ENCODE data around the gene SLC13A5. TPM values are rescaled to one million over a fixed set of nuclear protein-coding genes. Genes with fewer than 3 reads are reported as not detected.

The SLC13A5 gene
- total and polyA plus RNA-seq, 9 of the 15 experiments (the other 6 are each of a cell fraction or from before 2014, with no cell fraction given): 0.04 TPM; not detected in 8

- no peak for ATAC-seq
- Histone ChIP-seq H3K4me1 (replicated peaks in 1 of 2; ENCODE audit: control insufficient read depth in 2 of 2, insufficient read depth in 2 of 2, low read length in 2 of 2) (peaks cover 0 to 14% of the 10 kb centered on the region in 2 experiments; a peak in 2 of 5 replicates), H3K9ac (ENCODE audit: insufficient read depth in 1 of 2, low read depth in 2 of 2, low read length in 2 of 2) (no peak overlapping the region), H3K79me2 (ENCODE audit: control insufficient read depth, insufficient read depth, low read length) (no peaks in the 10 kb centered on the region), H3K9me3 (replicated peaks; ENCODE audit: control insufficient read depth, insufficient read depth, low read depth, low read length) (no peaks in the 10 kb centered on the region), H3K9me1 (ENCODE audit: control insufficient read depth, insufficient read depth, low read length) (no peaks in the 10 kb centered on the region), H4K20me1 (replicated peaks; ENCODE audit: control insufficient read depth, insufficient read depth, low read length) (no peaks in the 10 kb centered on the region), H3K4me3 (no peak overlapping the region), H3K36me3 (ENCODE audit: control insufficient read depth, insufficient read depth, low read length) (no peaks in the 10 kb centered on the region), H3K27ac (ENCODE audit: extremely low read depth, low read depth, low read length) (no peak overlapping the region), H3K4me2 (ENCODE audit: insufficient read depth, low read length) (no peak overlapping the region), H2AFZ (ENCODE audit: low read depth, low read length) (no peak overlapping the region), H3K27me3 (ENCODE audit: control insufficient read depth in 2 of 2, insufficient read depth in 2 of 2, low read length in 2 of 2) (peaks cover 0 to 13% of the 10 kb centered on the region in 2 experiments; a peak in 2 of 5 replicates)
- POLR2A ChIA-PET: interaction anchor here (0.8 kb wide), 1 partner anchor 14 kb away, joined by 3 read pairs; no protein-coding TSS in a partner anchor
- CTCF ChIA-PET (ENCODE audit: low intra/inter-chr PET ratio): no interaction called here
- in situ Hi-C loops (cut with MboI): no loop called here
- DNase-seq (ENCODE audit: extremely low read depth in 1 of 4, low spot score in 3 of 4): no peak
- no peak for FAIRE-seq
- no TSS peak for BruUV-seq (replicated peaks)
- WGBS (ENCODE audit: insufficient coverage, low coverage, missing lambda C conversion rate): 44% methylated on average over 6 of the region's 29 CpGs
- intact Hi-C loops (cut with micrococcal nuclease): no loop called here
- TF ChIP-seq EP400 (IDR thresholded peaks at IDR 0.05) (no peak), TCF7 (IDR thresholded peaks at IDR 0.05; ENCODE audit: borderline replicate concordance) (no peak), ZNF695 (CRISPR knock-in tag; IDR thresholded peaks at IDR 0.05) (no peak), MYNN (IDR thresholded peaks at IDR 0.05) (no peak), MYNN (CRISPR knock-in tag; IDR thresholded peaks at IDR 0.05) (no peak), ELF4 (CRISPR knock-in tag; IDR thresholded peaks at IDR 0.05) (no peak), VEZF1 (CRISPR knock-in tag; IDR thresholded peaks at IDR 0.05) (no peak), OTX1 (CRISPR knock-in tag; IDR thresholded peaks at IDR 0.05) (no peak), ZNF583 (CRISPR knock-in tag; IDR thresholded peaks at IDR 0.05) (no peak), ZNF274 (IDR thresholded peaks at IDR 0.05; ENCODE audit: borderline replicate concordance, low read depth, low read length) (no peak), ZNF436 (CRISPR knock-in tag; IDR thresholded peaks at IDR 0.05) (no peak), ZNF318 (IDR thresholded peaks at IDR 0.05; ENCODE audit: borderline replicate concordance in 1 of 2, low read depth in 1 of 2) (no peak), ZNF280B (CRISPR knock-in tag; IDR thresholded peaks at IDR 0.05) (no peak)
Measured at GRCh38 chr17:6713918-6714271, 726 bp upstream of the SLC13A5 start.
